GM12892 (cell line): ENCODE results near the gene KIF26B.

Experiments
- POLR2A ChIP-seq: IDR thresholded peaks from 2 replicates; pipeline ENCODE4 v1.6.1; 2011; ENCODE audit warnings: low read depth, low read length, control low read depth
- POLR2AphosphoS5 ChIP-seq: IDR thresholded peaks from 2 replicates; pipeline ENCODE4 v1.6.1; 2011; ENCODE audit warnings: low read depth, low read length, control low read depth
- TAF1 ChIP-seq: IDR thresholded peaks from 2 replicates; pipeline ENCODE4 v1.6.1; 2011; ENCODE audit warnings: low read depth, mild to moderate bottlenecking, control low read depth, low read length, borderline replicate concordance

DNA sequence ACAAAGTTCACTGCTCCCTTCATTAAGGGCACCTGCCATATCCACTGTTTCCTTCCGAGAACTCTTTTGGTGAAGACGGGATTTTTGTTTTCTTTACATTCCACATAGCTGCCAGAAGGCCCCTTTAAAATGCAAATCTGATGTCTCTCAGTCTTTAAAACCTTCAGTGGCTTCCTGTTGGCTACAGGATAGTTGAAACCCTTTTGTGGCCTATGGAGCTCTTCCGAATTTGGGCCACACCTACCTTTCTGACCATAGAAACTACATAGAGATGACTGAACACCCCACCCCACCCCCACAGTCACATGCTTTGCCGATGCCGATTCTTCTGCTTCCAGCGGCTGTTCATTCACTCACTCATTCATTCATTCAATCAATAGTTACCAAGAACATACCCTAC, 502.6 kb downstream of the KIF26B start:
- TF ChIP-seq POLR2A (no peak), POLR2AphosphoS5 (no peak), TAF1 (no peak)
